GM18951 (cell line): ENCODE results near the gene GARNL3.

ENCODE experiments used
- POLR2A ChIP-seq: IDR thresholded peaks from 4 replicates; pipeline ENCODE4 v1.6.1; 2011; ENCODE audit warnings: mild to moderate bottlenecking; ENCODE audit not compliant: insufficient read length, insufficient read depth; ENCODE audit errors: extremely low read depth
- in situ Hi-C: fragments of 300-500 bp; cut with MboI; formaldehyde crosslinking; loops from one replicate; pipeline ENCODE4 v1.12.0; 2022; ENCODE audit warnings: low sequenced_read_pairs, mixed read lengths, inconsistent platforms; ENCODE audit not compliant: unreplicated experiment

Gene GARNL3

GRCh38 chr9:127224883-127225739 is 39.5 kb upstream of the GARNL3 start:
- TF ChIP-seq POLR2A = no peak
- in situ Hi-C loops = no loop called here

- no peak for TF ChIP-seq POLR2A
- in situ Hi-C loops = no loop called here
These were observed 38.6 kb upstream of the GARNL3 start for GRCh38 chr9:127225801-127226625.

- no peak for TF ChIP-seq POLR2A
- in situ Hi-C loops = no loop called here
These were observed 34.7 kb upstream of the GARNL3 start for GRCh38 chr9:127229691-127230417.

- no peak for TF ChIP-seq POLR2A
- in situ Hi-C loops = no loop called here
These were observed 32.9 kb upstream of the GARNL3 start for GRCh38 chr9:127231666-127232065.

- in situ Hi-C loops = no loop called here
- no peak for TF ChIP-seq POLR2A
These were observed 31.6 kb upstream of the GARNL3 start for GRCh38 chr9:127232833-127233549.

GRCh38 chr9:127233550-127233949 is 31.0 kb upstream of the GARNL3 start:
- no peak for TF ChIP-seq POLR2A

GRCh38 chr9:127233989-127234388 is 30.6 kb upstream of the GARNL3 start:
- in situ Hi-C loops = no loop called here
- no peak for TF ChIP-seq POLR2A

More at GRCh38 chr9:127233550-127233949, 31.0 kb upstream of the GARNL3 start:
- in situ Hi-C loops = no loop called here

- TF ChIP-seq POLR2A = no peak
- in situ Hi-C loops = no loop called here
These were observed 26.8 kb upstream of the GARNL3 start for GRCh38 chr9:127237801-127238200.

- no peak for TF ChIP-seq POLR2A
- in situ Hi-C loops = no loop called here
These were observed 23.2 kb upstream of the GARNL3 start for GRCh38 chr9:127241354-127241753.

- in situ Hi-C loops = no loop called here
- TF ChIP-seq POLR2A = peak; percentile 68
These were observed 19.7 kb upstream of the GARNL3 start for GRCh38 chr9:127244609-127245601.

GRCh38 chr9:127245637-127246164 is 18.9 kb upstream of the GARNL3 start:
- TF ChIP-seq POLR2A = no peak
- in situ Hi-C loops = no loop called here
